Endodermal cell (in vitro differentiated cells): ENCODE results near the gene APOC3. TPM values are rescaled to one million over a fixed set of nuclear protein-coding genes. Genes with fewer than 3 reads are reported as not detected.

Experiments
- DNase-seq: peaks from one replicate; pipeline ENCODE4 v3.0.0-alpha.2; 2017
- H3K27ac ChIP-seq: 2 replicates; pipeline ENCODE4 v1.5.1; 2013; ENCODE audit warnings: mild to moderate bottlenecking, low read depth, low read length, moderate library complexity
- H3K27me3 ChIP-seq: 2 replicates; pipeline ENCODE4 v1.6.1; 2013; ENCODE audit warnings: mild to moderate bottlenecking, low read length, moderate library complexity; ENCODE audit not compliant: insufficient read depth, control insufficient read depth, poor library complexity, severe bottlenecking
- H3K36me3 ChIP-seq: 2 replicates; pipeline ENCODE4 v1.7.0; 2013; ENCODE audit warnings: mild to moderate bottlenecking, low read length, moderate library complexity; ENCODE audit not compliant: control insufficient read depth, insufficient read depth
- H3K4me1 ChIP-seq: one replicate; pipeline ENCODE4 v1.7.0; 2013; ENCODE audit warnings: low read length; ENCODE audit not compliant: control insufficient read depth, insufficient read depth
- H3K4me3 ChIP-seq: 2 replicates; pipeline ENCODE4 v1.5.1; 2013; ENCODE audit warnings: mild to moderate bottlenecking, low read length, moderate library complexity
- H3K9ac ChIP-seq: 2 replicates; pipeline ENCODE4 v1.6.1; 2013; ENCODE audit warnings: mild to moderate bottlenecking, low read length, moderate library complexity; ENCODE audit not compliant: poor library complexity, severe bottlenecking; ENCODE audit errors: extremely low read depth
- H3K9me3 ChIP-seq: 2 replicates; pipeline ENCODE4 v1.6.1; 2013; ENCODE audit warnings: mild to moderate bottlenecking, low read length, moderate library complexity; ENCODE audit not compliant: control insufficient read depth
- H3K27ac Mint-ChIP-seq: 2 replicates; pipeline ENCODE4 v1.8.0; 2020; ENCODE audit warnings: mixed read lengths
- H3K27me3 Mint-ChIP-seq: 2 replicates; pipeline ENCODE4 v1.8.0; 2021; ENCODE audit warnings: mild to moderate bottlenecking, mixed read lengths; ENCODE audit not compliant: insufficient read depth
- H3K36me3 Mint-ChIP-seq: 2 replicates; pipeline ENCODE4 v1.8.0; 2020; ENCODE audit warnings: low read depth, mixed read lengths
- H3K4me1 Mint-ChIP-seq: 2 replicates; pipeline ENCODE4 v1.8.0; 2020; ENCODE audit warnings: mixed read lengths
- H3K4me3 Mint-ChIP-seq: 2 replicates; pipeline ENCODE4 v1.8.0; 2020; ENCODE audit warnings: mild to moderate bottlenecking, moderate library complexity, mixed read lengths
- H3K9me3 Mint-ChIP-seq: 2 replicates; pipeline ENCODE4 v1.8.0; 2020; ENCODE audit warnings: mild to moderate bottlenecking, mixed read lengths
- CTCF ChIP-seq: fragments of 200-600 bp; sonication (generic); conservative IDR thresholded peaks from 2 replicates; pipeline ENCODE4 v1.5.0; 2021; ENCODE audit warnings: antibody characterized with exemption, mild to moderate bottlenecking
- WGBS, 2 experiments: methylation state at CpG; one replicate each; pipeline versions ENCODE4 v1.1.5 to v1.1.7; 2013; ENCODE audit warnings: missing lambda C conversion rate in 2 of 2, mixed read lengths in 1 of 2; ENCODE audit not compliant: insufficient coverage in 1 of 2, insufficient read length in 1 of 2; 5-methylcytosine and 5-hydroxymethylcytosine counted together
- total RNA-seq, 2 donors: library from RNA; stranded (reverse); fragmentation: NEBNext Ultra II Directional in 1 of 2; extraction: Animal tissue kit (Norgen Biotek cat#: 25700) in 1 of 2; gene quantifications; 2 replicates in 1 of 2; 3 replicates in 1 of 2; pipeline ENCODE4 v1.2.1, GENCODE V29; 2021

APOC3 gene
- total RNA-seq, 2 donors from 2014 or later, result not detected

- Mint-ChIP-seq H3K4me1 (peaks cover 10% of the 10 kb centered on the region), H3K27ac (no peak overlapping the region)
Observed at GRCh38 chr11:116826751-116827431, 2.8 kb upstream of the APOC3 start.

GRCh38 chr11:116827461-116827860 is 2.2 kb upstream of the APOC3 start:
- H3K9me3 ChIP-seq, result no peaks in the 10 kb centered on the region
- WGBS, 2 experiments, result 85 to 100% methylated on average over 4 to 6 of the region's 6 CpGs
- H3K27ac ChIP-seq, result no peak overlapping the region
- Mint-ChIP-seq H3K4me1 (peaks cover 10% of the 10 kb centered on the region), H3K27ac (no peak overlapping the region), H3K9me3 (peaks cover 11% of the 10 kb centered on the region), H3K27me3 (peaks cover 6% of the 10 kb centered on the region), H3K36me3 (no peaks in the 10 kb centered on the region), H3K4me3 (no peak overlapping the region)
- DNase-seq, result no peak
- peaks cover 23% of the 10 kb centered on the region for H3K4me1 ChIP-seq
- no peak overlapping the region for H3K9ac ChIP-seq
- H3K36me3 ChIP-seq, result no peaks in the 10 kb centered on the region
- no peak for TF ChIP-seq CTCF
- H3K4me3 ChIP-seq, result no peak overlapping the region
- no peaks in the 10 kb centered on the region for H3K27me3 ChIP-seq

More at GRCh38 chr11:116826751-116827431, 2.8 kb upstream of the APOC3 start:
- Mint-ChIP-seq H3K9me3 (peaks cover 8% of the 10 kb centered on the region), H3K4me3 (no peak overlapping the region), H3K27me3 (peaks cover 4% of the 10 kb centered on the region), H3K36me3 (no peaks in the 10 kb centered on the region)
- DNase-seq, result no peak
- H3K9me3 ChIP-seq, result no peaks in the 10 kb centered on the region
- no peaks in the 10 kb centered on the region for H3K36me3 ChIP-seq
- H3K27me3 ChIP-seq, result no peaks in the 10 kb centered on the region
- peaks cover 23% of the 10 kb centered on the region for H3K4me1 ChIP-seq
- no peak overlapping the region for H3K9ac ChIP-seq
- no peak for TF ChIP-seq CTCF
- no peak overlapping the region for H3K4me3 ChIP-seq
- no peak overlapping the region for H3K27ac ChIP-seq
- 86 to 91% methylated on average over 5 to 9 of the region's 9 CpGs for WGBS, 2 experiments

GRCh38 chr11:116828632-116829524 is 829 bp upstream of the APOC3 start:
- H3K36me3 ChIP-seq, result no peaks in the 10 kb centered on the region
- H3K27ac ChIP-seq, result no peak overlapping the region
- H3K36me3 Mint-ChIP-seq, result no peaks in the 10 kb centered on the region
- H3K27ac Mint-ChIP-seq, result no peak overlapping the region
- TF ChIP-seq CTCF, result peak; percentile 45
- peaks cover 11% of the 10 kb centered on the region for H3K9me3 Mint-ChIP-seq
- H3K27me3 Mint-ChIP-seq, result peaks cover 7% of the 10 kb centered on the region
- no peaks in the 10 kb centered on the region for H3K9me3 ChIP-seq
- H3K4me1 Mint-ChIP-seq, result peaks cover 3% of the 10 kb centered on the region
- H3K4me3 Mint-ChIP-seq, result no peak overlapping the region
- DNase-seq, result no peak
- H3K27me3 ChIP-seq, result no peaks in the 10 kb centered on the region
- H3K4me1 ChIP-seq, result peaks cover 10% of the 10 kb centered on the region
- no peak overlapping the region for H3K9ac ChIP-seq
- no peak overlapping the region for H3K4me3 ChIP-seq
- WGBS, 2 experiments, result 76 to 85% methylated on average over 7 to 12 of the region's 16 CpGs
